NT2/D1 (cell line): ENCODE results near the gene XAGE2.

ENCODE experiments used
- SUZ12 ChIP-seq: IDR thresholded peaks from 2 replicates; pipeline ENCODE4 v1.6.1; 2011; ENCODE audit not compliant: insufficient read length, insufficient read depth; ENCODE audit errors: extremely low read depth
- ZNF274 ChIP-seq: IDR thresholded peaks from 2 replicates; pipeline ENCODE4 v1.6.1; 2011; ENCODE audit warnings: mild to moderate bottlenecking, low read depth, low read length

DNA sequence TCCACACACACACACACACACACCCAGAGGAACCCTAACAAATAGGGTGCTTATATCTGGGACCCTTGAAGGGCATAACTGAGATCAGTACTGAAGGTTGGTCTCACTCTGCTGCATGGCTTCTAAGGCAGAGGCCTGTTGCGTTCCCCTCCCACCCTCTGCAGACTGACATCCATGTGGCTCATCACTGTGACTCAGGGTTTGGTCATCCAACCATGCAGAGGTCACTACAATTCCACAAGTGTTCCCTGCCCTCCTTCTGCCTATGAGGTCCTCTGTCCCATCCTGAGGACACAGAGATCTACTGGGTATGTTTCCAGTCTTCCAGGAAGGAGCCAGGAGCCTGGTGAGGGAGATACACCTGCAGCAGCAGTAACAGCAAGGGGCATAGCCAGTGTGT lies 55.8 kb downstream of the XAGE2 start:
- TF ChIP-seq SUZ12: no peak
- no peak for TF ChIP-seq ZNF274
